NCI-H128 (cell line): ENCODE measurements around the gene TET1.
"Not testable (repeated sequence)": the region's sequence is repeated elsewhere in the genome, so short reads cannot be mapped to it uniquely, and the experiment has no call there.

Experiments
- DNase-seq: peaks from one replicate; lab custom pipeline; 2025; ENCODE audit not compliant: unreplicated experiment; lab: John Stamatoyannopoulos, UW

TET1 gene

GRCh38 chr10:68604441-68604840 is 44.3 kb downstream of the TET1 start:
- no peak for DNase-seq

- DNase-seq, result no peak
Measured at GRCh38 chr10:68606918-68607317, 46.8 kb downstream of the TET1 start.

- DNase-seq, result not testable (repeated sequence)
Measured at GRCh38 chr10:68610023-68610422, 49.9 kb downstream of the TET1 start.

GRCh38 chr10:68611227-68611626 is 51.1 kb downstream of the TET1 start:
- DNase-seq, result no peak

GRCh38 chr10:68613974-68614373 is 53.8 kb downstream of the TET1 start:
- DNase-seq, result not testable (repeated sequence)

GRCh38 chr10:68617691-68618090 is 57.6 kb downstream of the TET1 start:
- not testable (repeated sequence) for DNase-seq

GRCh38 chr10:68618234-68618633 is 58.1 kb downstream of the TET1 start:
- DNase-seq, result no peak

GRCh38 chr10:68619595-68619994 is 59.5 kb downstream of the TET1 start:
- no peak for DNase-seq

GRCh38 chr10:68625316-68625921 is 65.3 kb downstream of the TET1 start:
- no peak for DNase-seq

GRCh38 chr10:68628576-68629127 is 68.5 kb downstream of the TET1 start:
- DNase-seq, result no peak

- not testable (repeated sequence) for DNase-seq
Measured at GRCh38 chr10:68632271-68632560, 72.1 kb downstream of the TET1 start.

GRCh38 chr10:68633281-68633680 is 73.1 kb downstream of the TET1 start:
- no peak for DNase-seq

- DNase-seq, result no peak
Measured at GRCh38 chr10:68633816-68634466, 73.8 kb downstream of the TET1 start.

- DNase-seq, result no peak
Measured at GRCh38 chr10:68636335-68636734, 76.2 kb downstream of the TET1 start.

GRCh38 chr10:68643550-68643949 is 83.4 kb downstream of the TET1 start:
- not testable (repeated sequence) for DNase-seq

GRCh38 chr10:68647672-68648341 is 87.7 kb downstream of the TET1 start:
- no peak for DNase-seq

- DNase-seq, result no peak
Measured at GRCh38 chr10:68655620-68656126, 95.5 kb downstream of the TET1 start.

- DNase-seq, result no peak
Measured at GRCh38 chr10:68665841-68666240, 105.7 kb downstream of the TET1 start.

- no peak for DNase-seq
Measured at GRCh38 chr10:68666280-68666760, 106.2 kb downstream of the TET1 start.

GRCh38 chr10:68668231-68668630 is 108.1 kb downstream of the TET1 start:
- no peak for DNase-seq

- DNase-seq, result no peak
Measured at GRCh38 chr10:68668972-68669371, 108.8 kb downstream of the TET1 start.

GRCh38 chr10:68684413-68684812 is 124.3 kb downstream of the TET1 start:
- DNase-seq, result no peak
